NCI-H2171 treated with DMSO at 0.1 percent for 48 hours (cell line): ENCODE data around the gene OR4L1.
"Not testable (repeated sequence)": the region's sequence is repeated elsewhere in the genome, so short reads cannot be mapped to it uniquely, and the experiment has no call there.

Source experiments
- DNase-seq: peaks from one replicate; lab custom pipeline; 2025; lab: John Stamatoyannopoulos, UW

OR4L1 gene

GRCh38 chr14:20059745-20060144 lies at the start of gene OR4L1:
TSS of gene OR4L1 (plus strand) at chr14:20060045. CDS start at chr14:20060045, 0 bp downstream.
- DNase-seq, result no peak

GRCh38 chr14:20019257-20019865 lies 40.5 kb upstream of the OR4L1 start, which contains the start of gene OR4K14:
TSS of gene OR4K14 (minus strand) at chr14:20019307. CDS start at chr14:20015193, 4,114 bp downstream.
- DNase-seq, result no peak

GRCh38 chr14:20031058-20031457 lies 28.8 kb upstream of the OR4L1 start:
- no peak for DNase-seq

- no peak for DNase-seq
Measured at GRCh38 chr14:20035449-20035848, 24.4 kb upstream of the OR4L1 start.

GRCh38 chr14:20035938-20036337 lies 23.9 kb upstream of the OR4L1 start, which contains the start of gene OR4K13:
TSS of gene OR4K13 (minus strand) at chr14:20036038. CDS start at chr14:20034758, 1,280 bp downstream.
- no peak for DNase-seq

- no peak for DNase-seq
Measured at GRCh38 chr14:20044243-20044642, 15.6 kb upstream of the OR4L1 start.

GRCh38 chr14:20048202-20048601 lies 11.6 kb upstream of the OR4L1 start:
- DNase-seq, result no peak

- no peak for DNase-seq
Measured at GRCh38 chr14:20092050-20092449, 32.2 kb downstream of the OR4L1 start.

GRCh38 chr14:20093442-20093841 lies 33.6 kb downstream of the OR4L1 start:
- DNase-seq, result no peak

GRCh38 chr14:20098926-20099770 lies 39.3 kb downstream of the OR4L1 start:
- DNase-seq, result not testable (repeated sequence)

- DNase-seq, result no peak
Measured at GRCh38 chr14:20110438-20110837, 50.6 kb downstream of the OR4L1 start, which contains the start of gene OR4K17. TSS of gene OR4K17 (plus strand) at chr14:20110739. CDS start at chr14:20117500, 6,761 bp downstream.
